ENCODE results near the gene CCSER1. TPM values are rescaled to one million over a fixed set of nuclear protein-coding genes. Genes with fewer than 3 reads are reported as not detected.
A peak's percentile ranks its signal among the peaks of the same experiment; 100 is the strongest.

The CCSER1 gene
- total and polyA plus RNA-seq, 4 donors, result 3.5 to 66.1 (median 14.5) TPM

GRCh38 chr4:90245837-90246236 is 118.6 kb downstream of the CCSER1 start:
- DNase-seq (ENCODE audit: low read depth in 4 of 6, low spot score in 6 of 6), result no peak
- Histone ChIP-seq H3K27ac (ENCODE audit: low read depth, low read length) (no peak overlapping the region), H3K9me3 (ENCODE audit: control insufficient read depth, insufficient read depth, low read length) (no peaks in the 10 kb centered on the region), H3K36me3 (ENCODE audit: control insufficient read depth, insufficient read depth, low read length) (no peaks in the 10 kb centered on the region), H3K4me1 (ENCODE audit: control insufficient read depth, insufficient read depth, low read length) (no peaks in the 10 kb centered on the region), H3K27me3 (ENCODE audit: control insufficient read depth, insufficient read depth, low read length) (no peaks in the 10 kb centered on the region), H3K4me3 (ENCODE audit: low read depth, low read length) (no peak overlapping the region)
- no CpG with 5 or more reads among the region's 1 CpG for WGBS (ENCODE audit: insufficient coverage)

GRCh38 chr4:90246816-90247215 is 119.6 kb downstream of the CCSER1 start:
- H3K4me3 ChIP-seq (ENCODE audit: low read depth, low read length), result no peak overlapping the region
- no peaks in the 10 kb centered on the region for H3K36me3 ChIP-seq (ENCODE audit: control insufficient read depth, insufficient read depth, low read length)
- no peaks in the 10 kb centered on the region for H3K27me3 ChIP-seq (ENCODE audit: control insufficient read depth, insufficient read depth, low read length)
- no peak overlapping the region for H3K27ac ChIP-seq (ENCODE audit: low read depth, low read length)
- no peaks in the 10 kb centered on the region for H3K4me1 ChIP-seq (ENCODE audit: control insufficient read depth, insufficient read depth, low read length)
- DNase-seq (ENCODE audit: low read depth in 4 of 6, low spot score in 6 of 6), result no peak
- no peaks in the 10 kb centered on the region for H3K9me3 ChIP-seq (ENCODE audit: control insufficient read depth, insufficient read depth, low read length)
- no CpG with 5 or more reads among the region's 3 CpGs for WGBS (ENCODE audit: insufficient coverage)

DNA sequence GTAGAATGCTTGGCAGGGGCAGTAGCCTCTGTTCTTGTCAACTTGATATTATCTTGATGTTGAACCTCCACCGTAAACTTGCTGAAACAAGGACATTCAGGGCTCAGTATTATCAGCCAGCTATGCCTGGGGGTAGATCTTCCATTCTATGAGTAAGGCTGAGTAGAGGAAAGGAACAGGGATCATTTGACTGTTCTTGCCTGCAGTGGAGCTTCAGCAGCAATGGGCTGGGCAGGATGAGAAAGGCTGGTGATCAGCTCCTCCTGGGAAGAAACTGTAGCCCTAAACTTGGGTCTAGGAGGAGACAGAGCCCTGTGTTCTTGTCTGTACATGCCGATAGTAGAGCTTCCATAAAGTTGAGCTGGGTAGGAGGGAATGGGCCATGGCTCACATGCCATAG is 127.2 kb downstream of the CCSER1 start:
- no peaks in the 10 kb centered on the region for H3K9me3 ChIP-seq (ENCODE audit: control insufficient read depth, insufficient read depth, low read length)
- WGBS (ENCODE audit: insufficient coverage), result 90% methylated on average over 2 of the region's 2 CpGs
- no peak overlapping the region for H3K4me3 ChIP-seq (ENCODE audit: low read depth, low read length)
- H3K36me3 ChIP-seq (ENCODE audit: control insufficient read depth, insufficient read depth, low read length), result no peaks in the 10 kb centered on the region
- no peak for DNase-seq (ENCODE audit: low read depth in 4 of 6, low spot score in 6 of 6)
- H3K27me3 ChIP-seq (ENCODE audit: control insufficient read depth, insufficient read depth, low read length), result no peaks in the 10 kb centered on the region
- H3K27ac ChIP-seq (ENCODE audit: low read depth, low read length), result no peak overlapping the region
- H3K4me1 ChIP-seq (ENCODE audit: control insufficient read depth, insufficient read depth, low read length), result no peaks in the 10 kb centered on the region

- H3K4me3 ChIP-seq (ENCODE audit: low read depth, low read length), result no peak overlapping the region
- H3K9me3 ChIP-seq (ENCODE audit: control insufficient read depth, insufficient read depth, low read length), result no peaks in the 10 kb centered on the region
- no peak for DNase-seq (ENCODE audit: low read depth in 4 of 6, low spot score in 6 of 6)
- no CpG with 5 or more reads among the region's 1 CpG for WGBS (ENCODE audit: insufficient coverage)
- no peak overlapping the region for H3K27ac ChIP-seq (ENCODE audit: low read depth, low read length)
- H3K36me3 ChIP-seq (ENCODE audit: control insufficient read depth, insufficient read depth, low read length), result no peaks in the 10 kb centered on the region
- no peaks in the 10 kb centered on the region for H3K4me1 ChIP-seq (ENCODE audit: control insufficient read depth, insufficient read depth, low read length)
- no peaks in the 10 kb centered on the region for H3K27me3 ChIP-seq (ENCODE audit: control insufficient read depth, insufficient read depth, low read length)
These were observed 147.0 kb downstream of the CCSER1 start for GRCh38 chr4:90274175-90274574.

- Histone ChIP-seq H3K27me3 (ENCODE audit: control insufficient read depth, insufficient read depth, low read length) (no peaks in the 10 kb centered on the region), H3K4me3 (ENCODE audit: low read depth, low read length) (no peak overlapping the region), H3K27ac (ENCODE audit: low read depth, low read length) (no peak overlapping the region), H3K36me3 (ENCODE audit: control insufficient read depth, insufficient read depth, low read length) (no peaks in the 10 kb centered on the region), H3K9me3 (ENCODE audit: control insufficient read depth, insufficient read depth, low read length) (no peaks in the 10 kb centered on the region), H3K4me1 (ENCODE audit: control insufficient read depth, insufficient read depth, low read length) (no peaks in the 10 kb centered on the region)
- no peak for DNase-seq (ENCODE audit: low read depth in 4 of 6, low spot score in 6 of 6)
- 29% methylated on average over 1 of the region's 3 CpGs for WGBS (ENCODE audit: insufficient coverage)
These were observed 153.8 kb downstream of the CCSER1 start for GRCh38 chr4:90280954-90281353.

DNA sequence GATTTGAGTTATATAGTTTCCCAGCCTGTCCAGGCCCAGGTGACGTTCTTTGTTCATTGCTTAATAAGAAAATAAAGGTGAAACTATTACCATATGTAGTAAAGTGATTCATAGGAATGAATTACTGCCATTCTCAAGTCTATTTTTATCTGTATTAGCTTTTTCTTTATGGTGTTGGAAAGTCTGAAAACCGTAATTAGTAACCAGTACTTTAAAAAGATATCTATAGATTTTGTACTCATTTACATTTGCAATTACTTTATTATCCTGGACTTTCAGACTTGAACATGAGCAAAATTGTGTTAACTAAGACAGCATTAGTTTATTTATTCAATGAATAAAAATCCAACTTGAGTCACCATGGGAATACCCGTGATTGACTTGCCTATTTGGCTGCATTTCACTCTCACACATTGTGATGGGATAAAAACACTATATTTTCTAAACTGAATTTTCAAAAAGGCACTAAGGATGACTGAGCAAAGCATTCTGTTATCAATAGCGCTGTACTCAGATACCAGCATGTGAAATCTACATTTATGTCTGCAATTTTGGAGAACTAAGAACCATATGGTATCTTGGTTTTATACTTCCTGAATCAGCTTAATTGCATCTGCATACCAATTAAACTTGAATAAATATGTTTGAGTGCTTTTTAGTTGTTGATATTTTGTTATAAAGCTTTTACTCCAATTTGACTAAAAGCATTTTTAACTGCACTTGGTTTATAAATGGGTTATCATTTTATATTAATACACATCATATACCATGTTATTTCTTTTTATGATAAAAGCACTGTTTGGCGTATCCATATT is 154.6 kb downstream of the CCSER1 start:
- H3K36me3 ChIP-seq (ENCODE audit: control insufficient read depth, insufficient read depth, low read length), result no peaks in the 10 kb centered on the region
- no peak overlapping the region for H3K27ac ChIP-seq (ENCODE audit: low read depth, low read length)
- DNase-seq (ENCODE audit: low read depth in 4 of 6, low spot score in 6 of 6), result peak in 2 of 6 donors; percentile 31 to 66
- H3K4me1 ChIP-seq (ENCODE audit: control insufficient read depth, insufficient read depth, low read length), result no peaks in the 10 kb centered on the region
- no CpG with 5 or more reads among the region's 5 CpGs for WGBS (ENCODE audit: insufficient coverage)
- H3K27me3 ChIP-seq (ENCODE audit: control insufficient read depth, insufficient read depth, low read length), result no peaks in the 10 kb centered on the region
- H3K9me3 ChIP-seq (ENCODE audit: control insufficient read depth, insufficient read depth, low read length), result no peaks in the 10 kb centered on the region
- no peak overlapping the region for H3K4me3 ChIP-seq (ENCODE audit: low read depth, low read length)

- Histone ChIP-seq H3K9me3 (ENCODE audit: control insufficient read depth, insufficient read depth, low read length) (no peaks in the 10 kb centered on the region), H3K36me3 (ENCODE audit: control insufficient read depth, insufficient read depth, low read length) (no peaks in the 10 kb centered on the region), H3K4me1 (ENCODE audit: control insufficient read depth, insufficient read depth, low read length) (no peaks in the 10 kb centered on the region), H3K27ac (ENCODE audit: low read depth, low read length) (no peak overlapping the region), H3K4me3 (ENCODE audit: low read depth, low read length) (no peak overlapping the region), H3K27me3 (ENCODE audit: control insufficient read depth, insufficient read depth, low read length) (no peaks in the 10 kb centered on the region)
- peak in 1 of 6 donors; percentile 27 for DNase-seq (ENCODE audit: low read depth in 4 of 6, low spot score in 6 of 6)
- no CpG with 5 or more reads among the region's 4 CpGs for WGBS (ENCODE audit: insufficient coverage)
These were observed 163.2 kb downstream of the CCSER1 start for GRCh38 chr4:90290345-90290744.

GRCh38 chr4:90292438-90292837 is 165.2 kb downstream of the CCSER1 start:
- no peak overlapping the region for H3K4me3 ChIP-seq (ENCODE audit: low read depth, low read length)
- H3K27me3 ChIP-seq (ENCODE audit: control insufficient read depth, insufficient read depth, low read length), result no peaks in the 10 kb centered on the region
- no peaks in the 10 kb centered on the region for H3K36me3 ChIP-seq (ENCODE audit: control insufficient read depth, insufficient read depth, low read length)
- no peak overlapping the region for H3K27ac ChIP-seq (ENCODE audit: low read depth, low read length)
- DNase-seq (ENCODE audit: low read depth in 4 of 6, low spot score in 6 of 6), result no peak
- no peaks in the 10 kb centered on the region for H3K4me1 ChIP-seq (ENCODE audit: control insufficient read depth, insufficient read depth, low read length)
- no peaks in the 10 kb centered on the region for H3K9me3 ChIP-seq (ENCODE audit: control insufficient read depth, insufficient read depth, low read length)

DNA sequence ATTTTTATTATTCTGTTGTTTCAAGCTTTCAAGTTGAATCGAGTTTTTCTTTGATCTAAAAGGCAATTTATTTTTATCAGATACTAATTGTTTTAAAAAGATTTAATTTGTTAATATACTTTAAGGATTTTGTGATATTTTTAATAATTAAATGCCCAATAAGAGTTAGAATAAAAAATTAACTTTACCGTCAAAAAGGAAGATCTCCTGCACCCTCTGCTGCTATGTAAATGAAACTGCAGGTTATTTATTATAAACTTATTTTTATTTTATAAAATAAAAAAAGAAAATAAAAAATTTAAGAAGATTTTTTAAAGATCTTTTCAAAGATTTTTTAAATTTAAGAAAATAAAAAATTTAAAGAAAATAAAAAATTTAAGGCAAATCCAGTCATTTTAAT is 166.1 kb downstream of the CCSER1 start:
- no peaks in the 10 kb centered on the region for H3K9me3 ChIP-seq (ENCODE audit: control insufficient read depth, insufficient read depth, low read length)
- no peak overlapping the region for H3K27ac ChIP-seq (ENCODE audit: low read depth, low read length)
- H3K4me1 ChIP-seq (ENCODE audit: control insufficient read depth, insufficient read depth, low read length), result no peaks in the 10 kb centered on the region
- no peaks in the 10 kb centered on the region for H3K27me3 ChIP-seq (ENCODE audit: control insufficient read depth, insufficient read depth, low read length)
- H3K4me3 ChIP-seq (ENCODE audit: low read depth, low read length), result no peak overlapping the region
- no peaks in the 10 kb centered on the region for H3K36me3 ChIP-seq (ENCODE audit: control insufficient read depth, insufficient read depth, low read length)
- peak in 1 of 6 donors; percentile 34 for DNase-seq (ENCODE audit: low read depth in 4 of 6, low spot score in 6 of 6)
- no CpG with 5 or more reads among the region's 2 CpGs for WGBS (ENCODE audit: insufficient coverage)

GRCh38 chr4:90299373-90299772 is 172.2 kb downstream of the CCSER1 start:
- Histone ChIP-seq H3K4me3 (ENCODE audit: low read depth, low read length) (no peak overlapping the region), H3K9me3 (ENCODE audit: control insufficient read depth, insufficient read depth, low read length) (no peaks in the 10 kb centered on the region), H3K27me3 (ENCODE audit: control insufficient read depth, insufficient read depth, low read length) (no peaks in the 10 kb centered on the region), H3K4me1 (ENCODE audit: control insufficient read depth, insufficient read depth, low read length) (no peaks in the 10 kb centered on the region), H3K27ac (ENCODE audit: low read depth, low read length) (no peak overlapping the region), H3K36me3 (ENCODE audit: control insufficient read depth, insufficient read depth, low read length) (no peaks in the 10 kb centered on the region)
- no CpG with 5 or more reads among the region's 1 CpG for WGBS (ENCODE audit: insufficient coverage)
- DNase-seq (ENCODE audit: low read depth in 4 of 6, low spot score in 6 of 6), result no peak

Measured in spinal cord (tissue), 10 donors.